Measurements from ENCODE around the gene CSAD.
"Not testable (repeated sequence)": the region's sequence is repeated elsewhere in the genome, so short reads cannot be mapped to it uniquely, and the experiment has no call there.

The CSAD gene

DNA sequence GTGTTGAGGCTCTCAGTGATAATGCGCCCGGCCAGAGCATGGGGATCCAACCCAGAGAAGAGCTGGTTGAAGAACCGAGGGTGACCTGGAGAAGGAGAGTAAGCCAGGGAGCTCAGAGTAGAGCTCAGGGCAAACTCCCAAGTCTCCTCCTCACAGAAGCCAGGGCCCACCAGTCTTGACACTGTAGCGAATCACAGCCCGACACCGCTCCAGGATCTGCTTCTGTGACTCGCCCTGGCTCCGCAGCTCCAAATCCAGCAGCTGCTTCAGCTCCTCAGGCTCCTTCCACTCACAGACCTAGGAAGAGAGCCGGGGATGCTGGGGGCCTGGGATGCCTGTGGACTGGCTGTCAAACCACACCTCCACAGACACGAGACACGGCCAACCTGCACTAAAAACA, 8.4 kb downstream of the CSAD start:
- peaks cover 76% of the 10 kb centered on the region for H3K27me3 ChIP-seq (ENCODE audit: insufficient read depth, low read length)
- H3K4me3 ChIP-seq (ENCODE audit: low read length) = no peak overlapping the region
- no peak overlapping the region for H3K27ac ChIP-seq (ENCODE audit: low read length)
- peaks cover 7% of the 10 kb centered on the region; the same call in 1 of the 2 replicates for H3K4me1 ChIP-seq (ENCODE audit: insufficient read depth, low read length)
- no peaks in the 10 kb centered on the region for H3K9me3 ChIP-seq (ENCODE audit: insufficient read depth, low read depth, low read length)
- H3K36me3 ChIP-seq (ENCODE audit: insufficient read depth, low read depth, low read length) = no peaks in the 10 kb centered on the region
- no peak overlapping the region for H3K9ac ChIP-seq (ENCODE audit: low read depth, low read length)

DNA sequence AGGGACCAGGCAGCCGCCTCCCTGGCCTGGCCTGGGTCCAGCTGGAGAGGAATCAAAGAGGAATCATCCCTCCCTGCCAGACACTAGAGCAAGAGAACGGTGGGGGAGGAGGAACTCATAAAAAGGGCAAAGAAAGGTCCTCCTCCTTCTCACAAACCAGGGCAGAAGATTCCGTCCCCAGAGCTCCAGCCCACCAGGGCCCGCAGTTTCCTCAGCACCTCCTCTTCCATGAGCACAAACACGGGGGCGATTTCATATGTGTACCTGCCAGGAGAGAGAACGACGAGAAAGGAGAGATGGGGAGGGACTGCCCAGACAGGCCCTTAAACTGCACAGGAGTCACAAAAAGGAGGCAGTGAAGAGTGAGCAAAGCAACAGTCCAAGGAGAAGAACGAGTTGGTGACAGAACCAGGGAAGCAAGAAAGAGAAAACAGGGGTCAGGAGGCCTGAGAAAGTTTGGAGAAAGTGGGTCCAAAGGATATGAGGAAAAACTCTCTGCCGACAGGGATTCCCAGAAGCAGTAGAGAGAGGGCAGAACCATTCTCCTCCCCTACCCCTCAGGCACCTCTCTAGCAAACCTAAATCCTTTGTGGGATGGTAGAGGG, 8.9 kb downstream of the CSAD start:
- Histone ChIP-seq H3K27me3 (ENCODE audit: insufficient read depth, low read length) (peaks cover 71% of the 10 kb centered on the region), H3K36me3 (ENCODE audit: insufficient read depth, low read depth, low read length) (no peaks in the 10 kb centered on the region), H3K27ac (ENCODE audit: low read length) (no peak overlapping the region), H3K4me1 (ENCODE audit: insufficient read depth, low read length) (peaks cover 7% of the 10 kb centered on the region; the same call in 1 of the 2 replicates), H3K4me3 (ENCODE audit: low read length) (no peak overlapping the region), H3K9ac (ENCODE audit: low read depth, low read length) (no peak overlapping the region), H3K9me3 (ENCODE audit: insufficient read depth, low read depth, low read length) (no peaks in the 10 kb centered on the region)

- no peak overlapping the region for H3K4me3 ChIP-seq (ENCODE audit: low read length)
- no peaks in the 10 kb centered on the region for H3K9me3 ChIP-seq (ENCODE audit: insufficient read depth, low read depth, low read length)
- H3K4me1 ChIP-seq (ENCODE audit: insufficient read depth, low read length) = peaks cover 7% of the 10 kb centered on the region; the same call in 1 of the 2 replicates
- peaks cover 64% of the 10 kb centered on the region for H3K27me3 ChIP-seq (ENCODE audit: insufficient read depth, low read length)
- H3K27ac ChIP-seq (ENCODE audit: low read length) = no peak overlapping the region
- no peak overlapping the region for H3K9ac ChIP-seq (ENCODE audit: low read depth, low read length)
- no peaks in the 10 kb centered on the region for H3K36me3 ChIP-seq (ENCODE audit: insufficient read depth, low read depth, low read length)
Observed at GRCh38 chr12:53170876-53171724, 9.6 kb downstream of the CSAD start.

DNA sequence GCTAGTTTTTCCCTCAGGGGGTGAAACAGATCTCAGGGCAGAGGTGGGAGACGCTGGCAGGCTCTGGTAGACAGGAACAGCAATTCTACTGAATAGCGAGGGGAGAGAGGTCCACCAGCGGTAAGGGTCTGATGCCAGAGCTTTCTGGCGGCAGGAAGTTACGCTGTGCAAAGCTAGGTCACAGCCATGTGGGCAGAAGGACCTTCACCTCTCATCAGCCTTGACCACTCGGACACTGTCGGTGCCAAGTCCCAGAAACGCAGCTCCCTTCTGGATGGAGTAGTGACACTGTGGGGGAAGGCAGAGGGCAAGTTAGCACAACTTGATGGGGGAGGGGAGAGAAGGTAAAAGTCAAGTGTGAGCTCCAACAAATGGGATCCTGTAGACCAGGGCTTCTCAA, 10.5 kb downstream of the CSAD start:
- Histone ChIP-seq H3K9ac (ENCODE audit: low read depth, low read length) (no peak overlapping the region), H3K36me3 (ENCODE audit: insufficient read depth, low read depth, low read length) (no peaks in the 10 kb centered on the region), H3K9me3 (ENCODE audit: insufficient read depth, low read depth, low read length) (no peaks in the 10 kb centered on the region), H3K4me3 (ENCODE audit: low read length) (no peak overlapping the region), H3K27ac (ENCODE audit: low read length) (no peak overlapping the region), H3K27me3 (ENCODE audit: insufficient read depth, low read length) (peaks cover 55% of the 10 kb centered on the region), H3K4me1 (ENCODE audit: insufficient read depth, low read length) (no peaks in the 10 kb centered on the region; the same call in 1 of the 2 replicates)

DNA sequence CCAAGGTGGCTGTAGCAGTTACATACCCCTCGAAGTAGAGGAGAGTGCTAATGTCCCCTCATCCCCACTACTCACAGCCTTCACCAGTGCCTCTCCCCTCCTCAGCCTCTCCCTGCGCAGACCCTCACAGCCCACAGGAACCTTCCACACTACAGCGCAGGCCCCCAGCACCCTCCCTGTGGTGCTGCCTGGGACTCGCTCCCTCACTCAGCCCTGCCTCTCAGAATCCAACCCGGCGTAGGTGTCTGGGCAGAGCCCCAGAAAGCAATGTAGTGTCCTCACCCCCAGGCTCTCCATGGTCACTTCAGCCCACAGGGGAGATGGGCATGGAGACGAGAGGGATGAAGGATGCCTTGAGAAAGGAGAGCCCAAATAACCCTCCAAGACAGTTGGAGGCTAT, 11.1 kb downstream of the CSAD start:
- no peak overlapping the region for H3K4me3 ChIP-seq (ENCODE audit: low read length)
- no peak overlapping the region for H3K9ac ChIP-seq (ENCODE audit: low read depth, low read length)
- no peaks in the 10 kb centered on the region for H3K36me3 ChIP-seq (ENCODE audit: insufficient read depth, low read depth, low read length)
- no peak overlapping the region for H3K27ac ChIP-seq (ENCODE audit: low read length)
- no peaks in the 10 kb centered on the region for H3K4me1 ChIP-seq (ENCODE audit: insufficient read depth, low read length)
- H3K27me3 ChIP-seq (ENCODE audit: insufficient read depth, low read length) = peaks cover 51% of the 10 kb centered on the region
- no peaks in the 10 kb centered on the region for H3K9me3 ChIP-seq (ENCODE audit: insufficient read depth, low read depth, low read length)

- Histone ChIP-seq H3K27me3 (ENCODE audit: insufficient read depth, low read length) (peaks cover 27% of the 10 kb centered on the region), H3K36me3 (ENCODE audit: insufficient read depth, low read depth, low read length) (no peaks in the 10 kb centered on the region), H3K4me1 (ENCODE audit: insufficient read depth, low read length) (no peaks in the 10 kb centered on the region), H3K27ac (ENCODE audit: low read length) (no peak overlapping the region), H3K4me3 (ENCODE audit: low read length) (no peak overlapping the region), H3K9ac (ENCODE audit: low read depth, low read length) (no peak overlapping the region), H3K9me3 (ENCODE audit: insufficient read depth, low read depth, low read length) (no peaks in the 10 kb centered on the region)
Observed at GRCh38 chr12:53166837-53167236, 13.9 kb downstream of the CSAD start.

- H3K9ac ChIP-seq (ENCODE audit: low read depth, low read length); H3K4me3 ChIP-seq (ENCODE audit: low read length); H3K27ac ChIP-seq (ENCODE audit: low read length); H3K9me3 ChIP-seq (ENCODE audit: insufficient read depth, low read depth, low read length); H3K36me3 ChIP-seq (ENCODE audit: insufficient read depth, low read depth, low read length); H3K4me1 ChIP-seq (ENCODE audit: insufficient read depth, low read length): not testable (repeated sequence)
- peaks cover 26% of the 10 kb centered on the region for H3K27me3 ChIP-seq (ENCODE audit: insufficient read depth, low read length)
Observed at GRCh38 chr12:53163008-53163407, 17.7 kb downstream of the CSAD start.

- H3K9ac ChIP-seq (ENCODE audit: low read depth, low read length) = no peak overlapping the region
- no peaks in the 10 kb centered on the region for H3K9me3 ChIP-seq (ENCODE audit: insufficient read depth, low read depth, low read length)
- no peak overlapping the region for H3K4me3 ChIP-seq (ENCODE audit: low read length)
- no peaks in the 10 kb centered on the region for H3K4me1 ChIP-seq (ENCODE audit: insufficient read depth, low read length)
- peaks cover 26% of the 10 kb centered on the region for H3K27me3 ChIP-seq (ENCODE audit: insufficient read depth, low read length)
- no peaks in the 10 kb centered on the region for H3K36me3 ChIP-seq (ENCODE audit: insufficient read depth, low read depth, low read length)
- H3K27ac ChIP-seq (ENCODE audit: low read length) = no peak overlapping the region
Observed at GRCh38 chr12:53161119-53161911, 19.4 kb downstream of the CSAD start.

DNA sequence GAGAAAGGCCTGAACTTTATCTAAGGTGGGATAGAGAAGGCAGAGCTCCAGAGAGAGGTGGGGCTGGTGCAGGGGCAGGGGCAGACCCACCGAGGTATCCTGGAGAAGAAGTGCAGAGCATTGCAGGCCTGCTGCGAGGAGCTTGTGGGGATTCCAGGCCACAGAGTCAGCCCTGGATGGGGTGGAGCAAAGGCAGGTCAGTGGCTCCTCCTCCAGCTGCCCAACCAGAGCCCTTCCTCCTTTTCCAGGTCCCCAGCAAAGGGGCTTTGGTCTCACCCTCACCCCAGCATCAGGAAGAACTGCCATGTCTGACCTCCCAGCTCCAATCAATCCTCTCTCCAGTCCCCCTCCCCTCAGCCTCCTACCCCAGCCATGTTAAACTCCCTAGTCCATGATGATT, 20.1 kb downstream of the CSAD start:
- Histone ChIP-seq H3K9ac (ENCODE audit: low read depth, low read length) (no peak overlapping the region), H3K27me3 (ENCODE audit: insufficient read depth, low read length) (peaks cover 26% of the 10 kb centered on the region), H3K9me3 (ENCODE audit: insufficient read depth, low read depth, low read length) (no peaks in the 10 kb centered on the region), H3K27ac (ENCODE audit: low read length) (no peak overlapping the region), H3K36me3 (ENCODE audit: insufficient read depth, low read depth, low read length) (no peaks in the 10 kb centered on the region), H3K4me3 (ENCODE audit: low read length) (no peak overlapping the region), H3K4me1 (ENCODE audit: insufficient read depth, low read length) (no peaks in the 10 kb centered on the region)

GRCh38 chr12:53160000-53160399, 20.7 kb downstream of the CSAD start:
- Histone ChIP-seq H3K9me3 (ENCODE audit: insufficient read depth, low read depth, low read length) (no peaks in the 10 kb centered on the region), H3K36me3 (ENCODE audit: insufficient read depth, low read depth, low read length) (no peaks in the 10 kb centered on the region), H3K9ac (ENCODE audit: low read depth, low read length) (no peak overlapping the region), H3K27me3 (ENCODE audit: insufficient read depth, low read length) (peaks cover 26% of the 10 kb centered on the region), H3K4me1 (ENCODE audit: insufficient read depth, low read length) (no peaks in the 10 kb centered on the region), H3K27ac (ENCODE audit: low read length) (no peak overlapping the region), H3K4me3 (ENCODE audit: low read length) (no peak overlapping the region)

DNA sequence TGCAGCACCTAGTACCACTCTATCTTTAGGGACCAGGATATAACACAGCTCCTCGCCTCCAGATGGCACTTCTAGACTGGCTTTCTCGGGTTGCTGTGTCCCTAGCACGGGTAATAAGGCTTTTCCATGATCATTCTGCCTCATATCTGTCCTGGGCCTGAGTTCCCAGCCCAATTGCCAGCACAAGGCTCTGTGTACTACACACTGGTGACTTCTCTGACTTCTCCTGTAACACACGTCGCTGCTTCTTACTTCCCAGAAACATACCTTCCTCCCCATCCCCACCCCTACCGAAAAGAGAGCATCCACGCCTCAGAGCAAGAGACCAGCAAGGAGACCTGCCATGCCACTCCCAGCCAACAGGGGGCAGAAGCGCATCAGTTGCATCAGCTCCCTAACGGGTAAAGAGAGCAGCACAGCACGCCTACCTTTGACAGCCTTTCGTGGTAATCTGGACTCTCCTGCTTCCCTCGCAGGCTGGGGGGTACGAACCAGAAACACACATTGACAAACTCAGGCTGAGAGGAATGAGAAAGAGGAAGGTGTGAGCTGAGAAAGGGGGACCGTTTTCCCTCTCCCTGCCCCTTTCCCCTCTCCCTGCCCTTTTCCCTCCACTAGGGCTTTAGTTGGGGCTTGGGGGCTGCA, 21.4 kb downstream of the CSAD start:
- Histone ChIP-seq H3K27me3 (ENCODE audit: insufficient read depth, low read length) (peaks cover 27% of the 10 kb centered on the region), H3K36me3 (ENCODE audit: insufficient read depth, low read depth, low read length) (no peaks in the 10 kb centered on the region), H3K4me3 (ENCODE audit: low read length) (peak overlapping the region; percentile 39; the same call in 1 of the 2 replicates), H3K27ac (ENCODE audit: low read length) (no peak overlapping the region), H3K9me3 (ENCODE audit: insufficient read depth, low read depth, low read length) (no peaks in the 10 kb centered on the region), H3K9ac (ENCODE audit: low read depth, low read length) (no peak overlapping the region), H3K4me1 (ENCODE audit: insufficient read depth, low read length) (no peaks in the 10 kb centered on the region)

Measured in iPS-20b (cell line).